Stimulated activated CD8-positive, alpha-beta memory T cell treated with anti-CD3 and anti-CD28 coated beads, Interleukin-12 subunit alpha, Interleukin-12 subunit beta, amount 100 ng/mL, for 1 hour (primary cell): Measurements from ENCODE around the gene MAP3K10.

ENCODE experiments used
- DNase-seq: peaks from one replicate; pipeline ENCODE4 v3.0.0-alpha.2; 2020; ENCODE audit warnings: low read depth

The MAP3K10 gene

GRCh38 chr19:40174092-40174491 is 17.1 kb upstream of the MAP3K10 start:
- DNase-seq: no peak

- no peak for DNase-seq
Observed at GRCh38 chr19:40175820-40176219, 15.4 kb upstream of the MAP3K10 start.

- no peak for DNase-seq
Observed at GRCh38 chr19:40177286-40178070, 13.7 kb upstream of the MAP3K10 start.

DNA sequence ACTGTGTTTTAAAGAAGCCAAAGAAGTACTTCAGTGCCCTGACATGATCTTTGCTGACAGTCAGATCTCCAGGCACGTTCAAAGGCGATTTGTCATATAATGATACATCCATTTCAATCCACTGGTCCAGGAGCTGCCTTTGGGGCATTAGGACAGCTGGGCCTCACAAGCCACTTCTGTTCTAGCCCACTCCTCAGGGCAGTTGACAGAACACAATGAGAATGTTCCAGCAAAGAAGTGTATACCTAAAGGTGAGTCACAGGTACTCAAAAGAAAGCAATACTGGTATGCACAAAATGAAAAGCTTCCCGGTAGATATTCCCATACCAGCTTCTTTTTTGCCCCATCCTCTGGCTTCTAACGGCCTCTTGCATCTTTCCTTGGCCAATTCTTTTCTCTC is 12.5 kb upstream of the MAP3K10 start:
- DNase-seq: no peak

GRCh38 chr19:40184273-40184672 is 7.0 kb upstream of the MAP3K10 start:
- no peak for DNase-seq

DNA sequence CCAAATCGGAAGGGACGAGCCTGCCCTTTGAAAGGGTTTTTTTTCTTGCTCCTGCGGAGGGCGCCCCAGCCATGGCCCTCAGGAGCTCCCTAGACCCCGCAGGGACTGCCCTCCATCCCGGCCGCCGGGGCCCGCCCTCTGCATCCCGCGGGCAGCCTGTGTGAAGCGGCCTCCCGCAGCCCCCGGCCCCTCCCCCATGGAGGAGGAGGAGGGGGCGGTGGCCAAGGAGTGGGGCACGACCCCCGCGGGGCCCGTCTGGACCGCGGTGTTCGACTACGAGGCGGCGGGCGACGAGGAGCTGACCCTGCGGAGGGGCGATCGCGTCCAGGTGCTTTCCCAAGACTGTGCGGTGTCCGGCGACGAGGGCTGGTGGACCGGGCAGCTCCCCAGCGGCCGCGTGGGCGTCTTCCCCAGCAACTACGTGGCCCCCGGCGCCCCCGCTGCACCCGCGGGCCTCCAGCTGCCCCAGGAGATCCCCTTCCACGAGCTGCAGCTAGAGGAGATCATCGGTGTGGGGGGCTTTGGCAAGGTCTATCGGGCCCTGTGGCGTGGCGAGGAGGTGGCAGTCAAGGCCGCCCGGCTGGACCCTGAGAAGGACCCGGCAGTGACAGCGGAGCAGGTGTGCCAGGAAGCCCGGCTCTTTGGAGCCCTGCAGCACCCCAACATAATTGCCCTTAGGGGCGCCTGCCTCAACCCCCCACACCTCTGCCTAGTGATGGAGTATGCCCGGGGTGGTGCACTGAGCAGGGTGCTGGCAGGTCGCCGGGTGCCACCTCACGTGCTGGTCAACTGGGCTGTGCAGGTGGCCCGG is 815 bp downstream of the MAP3K10 start:
- no peak for DNase-seq

DNA sequence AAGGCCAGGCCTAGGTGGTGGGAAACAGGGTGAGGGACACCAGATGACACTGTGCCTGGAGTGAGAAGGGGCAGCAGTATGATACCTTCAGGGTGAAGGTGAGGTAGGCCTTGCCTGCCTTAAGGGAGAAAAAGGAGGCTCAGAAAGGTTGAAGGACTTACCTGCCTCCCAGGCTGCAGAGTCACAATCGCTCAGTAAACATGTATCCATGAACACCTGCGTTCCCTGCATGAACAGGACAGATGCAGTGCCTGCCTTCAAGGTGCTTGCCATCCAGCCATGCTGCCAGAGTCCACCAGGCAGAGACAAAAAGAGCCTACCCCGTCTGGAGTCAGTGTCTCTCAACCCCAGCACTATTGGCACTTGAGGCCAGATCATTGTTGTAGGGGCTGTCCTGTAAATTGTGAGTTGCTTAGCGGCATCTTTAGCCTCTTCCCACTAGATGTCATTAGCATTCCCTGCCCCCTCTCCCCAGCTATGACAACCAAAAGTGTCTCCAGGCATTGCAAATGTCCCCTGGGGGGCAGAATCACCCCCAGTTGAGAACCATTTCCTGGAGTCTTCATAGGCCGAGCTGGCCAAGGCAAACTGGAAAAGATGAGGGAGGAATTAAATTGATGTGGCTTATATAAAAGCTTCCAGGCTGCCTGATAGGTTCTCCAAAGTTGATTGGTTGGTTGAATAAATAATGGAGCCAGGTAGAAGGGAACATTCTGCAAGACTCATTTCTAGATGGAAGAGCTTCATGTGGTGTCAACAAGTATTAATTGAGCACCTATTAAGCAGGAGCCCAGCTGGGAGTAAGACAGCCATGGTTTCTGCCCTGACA is 1.7 kb downstream of the MAP3K10 start:
- no peak for DNase-seq

DNA sequence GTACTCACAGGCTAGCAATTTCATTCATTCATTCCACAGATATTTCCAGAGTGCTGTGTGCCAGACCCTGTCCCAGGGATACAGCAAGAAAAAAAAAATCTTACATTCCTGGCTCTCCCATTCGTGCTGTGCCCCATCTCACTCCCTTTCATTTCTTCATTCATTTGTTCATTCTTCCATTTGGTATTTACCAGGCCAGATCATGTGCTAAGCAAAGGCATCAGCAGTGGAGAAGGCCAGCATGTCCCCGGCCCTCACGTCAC is 2.3 kb downstream of the MAP3K10 start:
- no peak for DNase-seq

DNA sequence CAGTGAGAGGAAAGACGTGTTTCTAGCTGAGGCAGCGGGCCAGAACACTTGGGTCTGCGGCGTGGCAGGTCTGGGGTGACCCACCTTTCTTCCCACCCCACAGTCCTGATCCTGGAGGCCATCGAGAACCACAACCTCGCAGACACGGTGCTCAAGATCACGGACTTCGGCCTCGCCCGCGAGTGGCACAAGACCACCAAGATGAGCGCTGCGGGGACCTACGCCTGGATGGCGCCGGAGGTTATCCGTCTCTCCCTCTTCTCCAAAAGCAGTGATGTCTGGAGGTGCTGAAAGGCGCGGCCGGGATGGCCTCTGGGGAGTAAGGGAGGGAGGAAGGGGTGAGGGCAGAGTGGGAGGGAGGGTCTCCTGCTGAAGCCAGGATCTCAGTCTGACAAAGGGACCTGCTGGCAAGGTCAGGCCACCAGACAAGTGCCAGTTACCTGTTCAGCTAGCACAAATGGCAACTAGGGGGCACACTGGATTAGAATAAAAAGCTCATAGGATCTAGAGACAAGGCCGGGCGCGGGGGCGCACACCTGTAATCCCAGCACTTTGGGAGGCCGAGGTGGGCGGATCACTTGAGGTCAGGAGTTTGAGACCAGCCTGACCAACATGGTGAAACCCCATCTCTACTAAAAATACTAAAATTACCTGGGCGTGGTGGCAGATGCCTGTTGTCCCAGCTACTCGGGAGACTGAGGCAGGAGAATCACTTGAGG is 7.2 kb downstream of the MAP3K10 start:
- DNase-seq: no peak

DNA sequence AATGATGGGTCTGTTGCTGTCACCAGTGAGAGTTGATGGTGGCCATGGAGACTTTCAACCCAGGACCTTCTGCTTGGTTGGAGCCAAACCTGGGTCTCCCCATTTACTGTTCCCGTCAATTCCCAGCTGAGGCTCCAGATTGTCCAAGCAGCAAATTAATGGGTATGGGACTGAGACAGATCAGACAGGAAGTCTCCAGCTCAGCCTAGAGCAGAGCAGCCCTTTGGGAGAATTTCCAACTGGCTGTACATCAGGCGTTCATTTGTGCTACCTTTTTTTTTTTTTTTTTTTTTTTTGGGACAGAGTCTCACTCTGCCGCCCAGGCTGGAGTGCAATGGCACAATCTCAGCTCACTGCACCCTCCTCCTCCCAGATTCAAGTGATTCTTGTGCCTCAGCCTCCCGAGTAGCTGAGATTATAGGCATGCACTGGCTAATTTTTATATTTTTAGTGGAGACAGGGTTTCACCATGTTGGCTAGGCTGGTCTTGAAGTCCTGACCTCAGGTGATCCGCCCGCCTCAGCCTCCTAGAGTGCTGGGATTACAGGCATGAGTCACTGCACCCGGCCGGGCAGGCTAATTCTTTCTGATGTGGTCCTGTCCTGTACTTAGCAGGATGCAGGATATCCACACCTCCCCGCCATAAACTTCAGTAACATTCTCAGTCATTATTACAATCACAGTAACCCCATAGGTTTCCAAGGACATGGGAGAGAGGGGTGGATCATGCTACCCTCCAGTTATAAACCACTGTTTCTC is 9.3 kb downstream of the MAP3K10 start:
- no peak for DNase-seq

- DNase-seq: no peak
Observed at GRCh38 chr19:40204381-40204780, 13.2 kb downstream of the MAP3K10 start.

- DNase-seq: no peak
Observed at GRCh38 chr19:40205760-40206159, 14.5 kb downstream of the MAP3K10 start.

DNA sequence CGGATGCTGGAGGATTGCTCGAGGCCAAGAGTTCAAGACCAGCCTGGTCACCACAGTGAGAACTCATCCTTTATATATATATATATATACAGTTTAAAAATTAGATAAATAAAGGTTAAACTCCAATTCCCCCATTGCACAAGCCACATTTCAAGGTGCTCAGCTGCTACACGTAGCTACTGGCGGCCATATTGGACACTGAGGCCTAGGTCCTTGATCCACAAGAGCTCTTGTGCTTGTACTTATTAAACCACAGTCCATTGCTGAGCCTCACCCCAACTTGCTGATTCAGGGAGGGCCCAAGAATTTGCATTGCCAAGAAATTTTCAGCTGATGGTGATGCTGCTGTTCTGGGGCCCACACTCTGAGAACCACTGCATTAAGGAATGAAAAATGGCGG is 17.4 kb downstream of the MAP3K10 start:
- DNase-seq: no peak

DNA sequence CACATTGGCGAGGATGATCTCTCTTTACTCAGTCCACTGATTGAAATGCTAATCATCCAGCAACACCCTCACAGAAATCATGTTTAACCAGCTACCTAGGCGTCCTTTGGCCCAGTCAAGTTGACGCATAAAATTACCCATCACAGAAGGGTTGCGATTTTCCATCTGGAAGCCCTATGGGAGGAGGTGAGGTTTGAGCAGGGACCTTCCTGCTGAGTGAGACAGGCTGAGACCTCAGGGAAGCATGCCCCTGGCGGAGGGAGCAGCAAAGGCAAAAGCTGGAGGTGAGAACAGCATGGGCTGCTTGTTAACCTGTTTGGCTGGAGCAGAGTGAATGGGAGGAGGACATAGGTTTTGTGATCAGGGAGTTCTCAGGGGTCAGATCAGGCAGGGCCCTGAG is 19.7 kb downstream of the MAP3K10 start:
- no peak for DNase-seq

- no peak for DNase-seq
Observed at GRCh38 chr19:40213251-40213829, 22.1 kb downstream of the MAP3K10 start.

DNA sequence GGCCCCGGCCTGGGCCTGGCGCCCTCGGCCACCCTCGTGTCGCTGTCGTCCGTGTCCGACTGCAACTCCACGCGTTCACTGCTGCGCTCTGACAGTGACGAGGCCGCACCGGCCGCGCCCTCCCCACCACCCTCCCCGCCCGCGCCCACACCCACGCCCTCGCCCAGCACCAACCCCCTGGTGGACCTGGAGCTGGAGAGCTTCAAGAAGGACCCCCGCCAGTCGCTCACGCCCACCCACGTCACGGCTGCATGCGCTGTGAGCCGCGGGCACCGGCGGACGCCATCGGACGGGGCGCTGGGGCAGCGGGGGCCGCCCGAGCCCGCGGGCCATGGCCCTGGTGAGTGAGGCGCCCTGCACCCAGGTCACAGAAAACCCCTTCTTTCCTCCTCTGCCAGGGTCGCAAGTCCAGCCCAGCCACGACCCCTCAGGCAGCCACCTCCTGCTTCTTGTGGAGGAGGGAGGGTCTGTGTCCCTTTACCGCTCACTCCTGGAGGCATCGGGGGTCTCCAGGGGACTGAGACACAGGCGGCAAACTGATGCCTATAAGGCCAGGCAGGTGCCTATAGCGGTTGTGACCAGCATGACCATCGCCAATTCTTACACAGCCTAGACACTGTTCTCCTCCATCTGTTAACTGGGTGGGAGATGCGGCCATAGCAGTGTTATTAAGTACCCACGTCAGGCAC is 22.8 kb downstream of the MAP3K10 start:
- no peak for DNase-seq

DNA sequence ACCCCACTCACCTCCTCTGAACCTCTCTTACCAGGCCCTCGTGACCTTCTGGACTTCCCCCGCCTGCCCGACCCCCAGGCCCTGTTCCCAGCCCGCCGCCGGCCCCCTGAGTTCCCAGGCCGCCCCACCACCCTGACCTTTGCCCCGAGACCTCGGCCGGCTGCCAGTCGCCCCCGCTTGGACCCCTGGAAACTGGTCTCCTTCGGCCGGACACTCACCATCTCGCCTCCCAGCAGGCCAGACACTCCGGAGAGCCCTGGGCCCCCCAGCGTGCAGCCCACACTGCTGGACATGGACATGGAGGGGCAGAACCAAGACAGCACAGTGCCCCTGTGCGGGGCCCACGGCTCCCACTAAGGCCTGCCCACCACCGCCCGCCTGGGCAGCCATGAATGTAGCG is 23.7 kb downstream of the MAP3K10 start:
- no peak for DNase-seq

DNA sequence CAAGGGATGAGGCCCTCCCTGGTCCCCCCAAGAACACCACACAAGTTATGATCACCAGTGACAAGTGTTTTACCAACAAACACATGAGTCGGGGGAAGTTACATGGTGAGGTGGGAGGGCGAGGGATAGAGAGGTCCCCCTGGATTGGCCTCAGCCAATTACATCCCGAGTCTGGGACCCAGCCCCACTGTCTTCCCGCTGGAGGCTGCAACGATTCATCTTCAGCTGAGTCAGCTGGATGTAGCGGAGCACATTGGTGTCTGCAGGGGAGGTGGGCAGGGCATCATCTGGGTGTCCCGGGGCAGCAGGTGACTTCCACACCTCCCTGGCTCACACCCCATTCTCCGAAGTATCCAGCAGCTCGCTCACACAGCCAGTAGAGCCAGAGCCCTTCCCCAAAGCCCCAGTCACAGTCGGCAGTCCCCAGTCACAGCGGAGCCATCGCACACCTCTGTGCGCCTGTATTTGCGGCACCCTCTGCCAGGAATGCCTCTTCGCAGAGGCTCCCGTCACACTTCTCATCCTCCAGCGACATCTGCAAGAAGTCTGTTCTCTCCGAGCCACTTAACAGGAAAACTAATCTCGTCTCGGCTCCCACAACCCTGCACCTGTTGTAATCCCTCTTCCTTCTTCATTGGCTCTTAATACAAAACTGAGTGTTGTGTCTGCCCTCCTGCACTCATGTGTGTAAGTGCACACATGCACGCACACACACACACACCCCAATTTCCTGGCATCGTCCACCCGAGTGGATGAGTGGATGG is 25.0 kb downstream of the MAP3K10 start:
- DNase-seq: no peak

DNA sequence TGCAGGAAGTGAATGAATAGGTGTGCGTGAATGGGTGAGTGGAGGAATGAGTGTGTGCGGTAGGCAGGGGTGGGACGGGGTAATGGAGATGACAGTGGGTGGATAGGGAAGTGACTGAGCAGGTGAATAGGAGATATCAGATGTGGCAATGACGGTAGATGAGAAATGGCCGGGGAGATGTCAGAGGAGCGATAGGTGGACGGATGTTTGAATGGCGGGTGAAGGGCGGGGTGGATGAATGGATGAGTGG is 25.5 kb downstream of the MAP3K10 start:
- no peak for DNase-seq
